Caco-2 (cell line): ENCODE data around the gene WFDC12. TPM values are rescaled to one million over a fixed set of nuclear protein-coding genes. Genes with fewer than 3 reads are reported as not detected.

Experiments
- BruUV-seq: library from RNA; stranded (reverse); fragments of 400-500 nt; replicated peaks from 2 replicates; lab custom pipeline; 2021; lab: Mats Ljungman, UMichigan
- CTCF ChIA-PET: fragments of 300-600 bp; sonication (Branson Sonifier 250); formaldehyde crosslinking; loops from one replicate; lab custom pipeline; 2022; ENCODE audit warnings: antibody characterized with exemption; lab: Charles Lee
- POLR2A ChIA-PET: fragments of 300-600 bp; sonication (Branson Sonifier 250); formaldehyde crosslinking; loops from one replicate; lab custom pipeline; 2022; ENCODE audit warnings: antibody characterized with exemption; lab: Charles Lee
- DNase-seq, 2 experiments: peaks; one replicate each; pipeline versions ENCODE4 v3.0.0 to v3.0.0-alpha.2; 2020 to 2022
- H3K27me3 ChIP-seq: replicated peaks from 2 replicates; pipeline ENCODE4 v1.6.0; 2011; ENCODE audit warnings: low read length; ENCODE audit not compliant: control insufficient read depth, insufficient read depth
- H3K36me3 ChIP-seq: 2 replicates; pipeline ENCODE4 v1.5.1; 2011; ENCODE audit warnings: low read length; ENCODE audit not compliant: control insufficient read depth, insufficient read depth
- H3K4me1 ChIP-seq: fragments of 250-450 bp; sonication (Bioruptor Pico); 2 replicates; pipeline ENCODE4 v1.5.1; 2020; ENCODE audit warnings: mild to moderate bottlenecking
- H3K4me3 ChIP-seq: 2 replicates; pipeline ENCODE4 v1.5.1; 2011; ENCODE audit warnings: low read depth, mild to moderate bottlenecking, control low read depth, low read length
- H3K9me3 ChIP-seq: fragments of 250-450 bp; sonication (Bioruptor Pico); 2 replicates; pipeline ENCODE4 v1.5.1; 2020; ENCODE audit warnings: mild to moderate bottlenecking, moderate library complexity
- H3K27ac Mint-ChIP-seq: one replicate; pipeline ENCODE4 v1.8.0; 2022; ENCODE audit warnings: mixed read lengths; ENCODE audit not compliant: unreplicated experiment
- H3K27me3 Mint-ChIP-seq: one replicate; pipeline ENCODE4 v1.8.0; 2022; ENCODE audit warnings: mixed read lengths; ENCODE audit not compliant: insufficient read depth, unreplicated experiment
- H3K36me3 Mint-ChIP-seq: one replicate; pipeline ENCODE4 v1.8.0; 2022; ENCODE audit warnings: mild to moderate bottlenecking, mixed read lengths; ENCODE audit not compliant: insufficient read depth, unreplicated experiment
- H3K4me1 Mint-ChIP-seq: one replicate; pipeline ENCODE4 v1.8.0; 2022; ENCODE audit warnings: low read depth, mixed read lengths; ENCODE audit not compliant: unreplicated experiment
- H3K4me3 Mint-ChIP-seq: one replicate; pipeline ENCODE4 v1.8.0; 2022; ENCODE audit warnings: mild to moderate bottlenecking, moderate library complexity, mixed read lengths; ENCODE audit not compliant: unreplicated experiment
- H3K9me3 Mint-ChIP-seq: one replicate; pipeline ENCODE4 v1.8.0; 2022; ENCODE audit warnings: mixed read lengths; ENCODE audit not compliant: unreplicated experiment
- intact Hi-C: fragments of 100-400 bp; cut with micrococcal nuclease; formaldehyde crosslinking; loops from one replicate; pipeline ENCODE4 v1.10.0; 2022; ENCODE audit not compliant: unreplicated experiment
- total RNA-seq: library from RNA; stranded (reverse); gene quantifications from 2 replicates; pipeline ENCODE4 v1.2.3, GENCODE V29; 2022
- TF ChIP-seq, protein P1 (sequence below), 2 experiments: fragments of 200-600 bp in 1 of 2; IDR thresholded peaks; 1 replicate in 1 of 2; 2 replicates in 1 of 2; pipeline versions ENCODE4 v1.5.1 to v1.8.0; 2011 to 2022; ENCODE audit warnings: antibody characterized with exemption in 1 of 2, control low read depth in 1 of 2, inconsistent platforms in 1 of 2, low read depth in 1 of 2, low read length in 1 of 2, mild to moderate bottlenecking in 1 of 2, moderate library complexity in 1 of 2; ENCODE audit not compliant: insufficient read depth in 1 of 2, severe bottlenecking in 1 of 2, unreplicated experiment in 1 of 2

WFDC12 gene
- total RNA-seq, 1 experiment from 2014 or later: not detected

DNA sequence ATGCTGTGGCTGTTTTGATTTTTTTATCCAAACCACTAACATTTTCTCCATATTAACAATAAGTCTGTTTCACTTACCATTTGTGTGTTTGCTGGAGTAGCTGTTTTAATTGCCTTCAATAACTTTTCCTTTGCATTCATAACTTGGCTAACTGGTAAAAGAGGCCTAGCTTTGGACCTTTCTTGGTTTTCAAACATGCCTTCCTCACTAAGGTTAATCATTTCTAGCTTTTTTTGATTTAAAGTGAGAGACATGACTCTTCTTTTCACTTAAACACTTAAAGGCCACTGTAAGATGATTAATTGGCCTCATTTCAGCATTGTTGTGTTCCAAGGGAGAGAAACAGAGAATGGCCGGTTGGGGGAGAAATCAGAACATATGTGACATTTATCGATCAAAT, 2.9 kb downstream of the WFDC12 start:
- Mint-ChIP-seq H3K4me1 (no peaks in the 10 kb centered on the region), H3K4me3 (no peak overlapping the region), H3K36me3 (no peaks in the 10 kb centered on the region), H3K27me3 (peaks cover 26% of the 10 kb centered on the region), H3K9me3 (no peaks in the 10 kb centered on the region), H3K27ac (no peak overlapping the region)
- H3K9me3 ChIP-seq: no peaks in the 10 kb centered on the region
- ChIA-PET POLR2A (no interaction called here), CTCF (interaction anchor here (1.1 kb wide), 1 partner anchor 11 kb away, joined by 5 read pairs; no protein-coding TSS in a partner anchor)
- H3K27me3 ChIP-seq: 0 out of 2 replicates have a peak, but pooled peaks cover 1% of the 10 kb centered on the region
- no TSS peak for BruUV-seq
- intact Hi-C loops: no loop called here
- TF ChIP-seq, protein P1, sequence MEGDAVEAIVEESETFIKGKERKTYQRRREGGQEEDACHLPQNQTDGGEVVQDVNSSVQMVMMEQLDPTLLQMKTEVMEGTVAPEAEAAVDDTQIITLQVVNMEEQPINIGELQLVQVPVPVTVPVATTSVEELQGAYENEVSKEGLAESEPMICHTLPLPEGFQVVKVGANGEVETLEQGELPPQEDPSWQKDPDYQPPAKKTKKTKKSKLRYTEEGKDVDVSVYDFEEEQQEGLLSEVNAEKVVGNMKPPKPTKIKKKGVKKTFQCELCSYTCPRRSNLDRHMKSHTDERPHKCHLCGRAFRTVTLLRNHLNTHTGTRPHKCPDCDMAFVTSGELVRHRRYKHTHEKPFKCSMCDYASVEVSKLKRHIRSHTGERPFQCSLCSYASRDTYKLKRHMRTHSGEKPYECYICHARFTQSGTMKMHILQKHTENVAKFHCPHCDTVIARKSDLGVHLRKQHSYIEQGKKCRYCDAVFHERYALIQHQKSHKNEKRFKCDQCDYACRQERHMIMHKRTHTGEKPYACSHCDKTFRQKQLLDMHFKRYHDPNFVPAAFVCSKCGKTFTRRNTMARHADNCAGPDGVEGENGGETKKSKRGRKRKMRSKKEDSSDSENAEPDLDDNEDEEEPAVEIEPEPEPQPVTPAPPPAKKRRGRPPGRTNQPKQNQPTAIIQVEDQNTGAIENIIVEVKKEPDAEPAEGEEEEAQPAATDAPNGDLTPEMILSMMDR (IDR thresholded peaks at IDR 0.05; ENCODE audit: insufficient read depth in 1 of 2, low read depth in 1 of 2, low read length in 1 of 2, severe bottlenecking in 1 of 2, unreplicated experiment in 1 of 2): no peak
- no peak overlapping the region for H3K4me3 ChIP-seq
- H3K4me1 ChIP-seq: no peaks in the 10 kb centered on the region
- DNase-seq: no peak
- H3K36me3 ChIP-seq: no peaks in the 10 kb centered on the region

DNA sequence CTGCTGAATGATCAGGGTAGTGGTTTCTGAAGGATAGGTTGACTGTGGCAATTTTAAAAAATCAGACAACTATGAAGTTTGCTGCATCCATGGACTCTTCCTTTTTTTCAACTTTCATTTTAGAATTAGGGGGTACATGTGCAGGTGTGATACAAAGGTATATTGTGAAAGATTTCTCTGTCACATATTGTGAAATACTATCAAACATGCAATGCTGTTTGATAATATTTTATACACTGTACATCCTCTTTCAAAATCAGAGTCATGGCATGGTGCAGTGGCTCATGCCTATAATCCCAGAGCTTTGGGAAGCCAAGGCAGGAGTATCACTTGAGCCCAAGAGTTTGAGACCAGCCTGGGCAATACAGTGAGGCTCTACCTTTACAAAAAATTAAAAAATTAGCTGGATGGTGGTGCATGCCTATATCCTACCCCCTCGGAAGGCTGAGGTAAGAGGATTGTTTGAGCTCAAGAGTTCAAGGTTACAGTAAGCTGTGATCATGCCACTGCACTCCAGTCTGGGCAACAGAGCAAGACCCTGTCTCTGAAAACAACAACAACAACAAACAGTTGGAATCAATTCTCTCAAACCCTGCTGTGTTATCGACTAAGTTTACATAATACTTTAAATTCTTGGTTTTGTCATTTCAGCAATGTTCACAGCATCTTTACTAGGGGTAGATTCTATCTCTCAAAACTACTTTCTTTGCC, 4.6 kb downstream of the WFDC12 start:
- Histone ChIP-seq H3K4me3 (no peak overlapping the region), H3K9me3 (no peaks in the 10 kb centered on the region), H3K27me3 (0 out of 2 replicates have a peak, but pooled peaks cover 1% of the 10 kb centered on the region), H3K4me1 (no peaks in the 10 kb centered on the region), H3K36me3 (no peaks in the 10 kb centered on the region)
- ChIA-PET POLR2A (no interaction called here), CTCF (no interaction called here)
- Mint-ChIP-seq H3K36me3 (no peaks in the 10 kb centered on the region), H3K4me1 (no peaks in the 10 kb centered on the region), H3K4me3 (no peak overlapping the region), H3K27ac (no peak overlapping the region), H3K9me3 (no peaks in the 10 kb centered on the region), H3K27me3 (peaks cover 18% of the 10 kb centered on the region)
- TF ChIP-seq, protein P1 (IDR thresholded peaks at IDR 0.05; ENCODE audit: insufficient read depth in 1 of 2, low read depth in 1 of 2, low read length in 1 of 2, severe bottlenecking in 1 of 2, unreplicated experiment in 1 of 2): no peak
- no peak for DNase-seq
- intact Hi-C loops: no loop called here
- no TSS peak for BruUV-seq

DNA sequence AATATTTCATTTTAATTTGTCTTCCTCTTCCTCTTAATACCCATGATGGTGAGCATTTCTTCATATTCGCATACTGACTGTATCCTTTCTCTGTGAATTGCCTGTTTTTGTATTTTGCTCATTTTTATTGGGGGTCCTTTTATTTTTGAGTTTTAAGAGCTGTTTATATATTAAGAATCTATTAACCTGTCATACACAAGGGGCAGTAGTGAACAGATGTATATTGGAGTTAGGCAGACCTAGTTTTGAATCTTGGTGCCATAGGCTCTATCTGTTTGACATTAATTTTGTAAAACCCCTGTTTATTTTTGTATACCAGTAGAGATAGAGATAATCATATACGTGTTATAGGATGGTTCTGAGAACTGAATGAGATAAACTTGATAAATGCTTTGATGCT, 6.2 kb downstream of the WFDC12 start:
- DNase-seq: no peak
- Mint-ChIP-seq H3K4me3 (no peak overlapping the region), H3K36me3 (no peaks in the 10 kb centered on the region), H3K9me3 (no peaks in the 10 kb centered on the region), H3K4me1 (no peaks in the 10 kb centered on the region), H3K27me3 (peaks cover 17% of the 10 kb centered on the region), H3K27ac (no peak overlapping the region)
- no TSS peak for BruUV-seq
- Histone ChIP-seq H3K9me3 (no peaks in the 10 kb centered on the region), H3K27me3 (no peaks in the 10 kb centered on the region), H3K4me1 (no peaks in the 10 kb centered on the region), H3K4me3 (no peak overlapping the region), H3K36me3 (no peaks in the 10 kb centered on the region)
- CTCF ChIA-PET: interaction anchor here (0.5 to 1.0 kb wide), 7 partner anchors 12 to 226 kb away, joined by 3 to 4 read pairs (median 3); no protein-coding TSS in a partner anchor
- POLR2A ChIA-PET: no interaction called here
- TF ChIP-seq, protein P1 (IDR thresholded peaks at IDR 0.05; ENCODE audit: insufficient read depth in 1 of 2, low read depth in 1 of 2, low read length in 1 of 2, severe bottlenecking in 1 of 2, unreplicated experiment in 1 of 2): peak; percentile 12 to 35
- intact Hi-C loops: no loop called here
